ENCODE results near the gene KDM4C. TPM values are rescaled to one million over a fixed set of nuclear protein-coding genes. Genes with fewer than 3 reads are reported as not detected.

KDM4C gene
- total and polyA plus RNA-seq, 2 of the 13 experiments (the other 11 are each of a cell fraction or from before 2014, with no cell fraction given), result 19.4 to 23.6 TPM

- TF ChIP-seq TERF1 (CRISPR knock-in tag; IDR thresholded peaks at IDR 0.05) (no peak), SMARCE1 (IDR thresholded peaks at IDR 0.05; ENCODE audit: borderline replicate concordance) (no peak), ZFP36L1 (CRISPR knock-in tag; IDR thresholded peaks at IDR 0.05) (no peak), NR2F1 (CRISPR knock-in tag; IDR thresholded peaks at IDR 0.05) (no peak), KLF9 (CRISPR knock-in tag; IDR thresholded peaks at IDR 0.05; ENCODE audit: low read depth) (no peak)
- TF ChIP-seq, protein P1, sequence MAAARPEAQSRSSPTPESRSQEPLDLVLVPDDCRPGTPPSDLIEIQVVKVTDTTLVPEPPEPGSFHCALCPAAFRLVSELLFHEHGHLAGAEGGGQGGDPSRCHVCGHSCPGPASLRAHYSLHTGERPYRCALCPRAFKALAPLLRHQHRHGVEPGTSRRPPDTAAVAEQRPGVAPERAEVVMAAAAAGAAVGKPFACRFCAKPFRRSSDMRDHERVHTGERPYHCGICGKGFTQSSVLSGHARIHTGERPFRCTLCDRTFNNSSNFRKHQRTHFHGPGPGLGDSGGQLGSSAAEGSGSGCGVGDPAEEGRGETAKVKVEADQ (CRISPR knock-in tag; IDR thresholded peaks at IDR 0.05; ENCODE audit: borderline replicate concordance), result no peak
These were observed 151.4 kb downstream of the KDM4C start (continued) for GRCh38 chr9:6909181-6909580.

DNA sequence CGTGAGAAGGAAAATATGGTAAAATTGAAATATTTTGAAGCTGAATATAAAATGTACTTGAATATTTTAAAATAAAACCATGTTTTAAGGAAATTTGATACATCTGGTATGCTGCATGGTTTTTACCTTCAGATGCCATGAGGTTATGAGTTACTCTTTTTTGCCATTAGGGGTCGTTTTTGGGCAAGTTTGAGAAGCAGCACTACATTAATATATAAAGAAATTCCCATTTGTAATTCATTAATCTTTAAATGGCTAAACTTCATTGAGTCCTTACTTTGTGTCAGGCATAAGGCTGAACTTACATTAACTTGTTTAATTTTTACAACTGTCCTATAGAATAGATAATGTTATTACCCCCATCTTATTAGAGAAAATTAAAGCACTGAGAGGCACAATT lies 152.3 kb downstream of the KDM4C start:
- no peak for FAIRE-seq
- TF ChIP-seq GATAD1 (CRISPR knock-in tag; IDR thresholded peaks at IDR 0.05) (no peak), NFIB (CRISPR knock-in tag; IDR thresholded peaks at IDR 0.05; ENCODE audit: borderline replicate concordance) (no peak), U2AF2 (IDR thresholded peaks at IDR 0.05; ENCODE audit: low read depth, low read length) (no peak), HOXA7 (CRISPR knock-in tag; IDR thresholded peaks at IDR 0.05) (no peak), SIX1 (CRISPR knock-in tag; IDR thresholded peaks at IDR 0.05; ENCODE audit: borderline replicate concordance) (0 out of 2 replicates have a peak, but pooled peaks have one; percentile 42), AHDC1 (CRISPR knock-in tag; IDR thresholded peaks at IDR 0.05; ENCODE audit: borderline replicate concordance) (no peak), STAG1 (CRISPR knock-in tag; IDR thresholded peaks at IDR 0.05) (peak; percentile 54)
- TF ChIP-seq, protein P2, sequence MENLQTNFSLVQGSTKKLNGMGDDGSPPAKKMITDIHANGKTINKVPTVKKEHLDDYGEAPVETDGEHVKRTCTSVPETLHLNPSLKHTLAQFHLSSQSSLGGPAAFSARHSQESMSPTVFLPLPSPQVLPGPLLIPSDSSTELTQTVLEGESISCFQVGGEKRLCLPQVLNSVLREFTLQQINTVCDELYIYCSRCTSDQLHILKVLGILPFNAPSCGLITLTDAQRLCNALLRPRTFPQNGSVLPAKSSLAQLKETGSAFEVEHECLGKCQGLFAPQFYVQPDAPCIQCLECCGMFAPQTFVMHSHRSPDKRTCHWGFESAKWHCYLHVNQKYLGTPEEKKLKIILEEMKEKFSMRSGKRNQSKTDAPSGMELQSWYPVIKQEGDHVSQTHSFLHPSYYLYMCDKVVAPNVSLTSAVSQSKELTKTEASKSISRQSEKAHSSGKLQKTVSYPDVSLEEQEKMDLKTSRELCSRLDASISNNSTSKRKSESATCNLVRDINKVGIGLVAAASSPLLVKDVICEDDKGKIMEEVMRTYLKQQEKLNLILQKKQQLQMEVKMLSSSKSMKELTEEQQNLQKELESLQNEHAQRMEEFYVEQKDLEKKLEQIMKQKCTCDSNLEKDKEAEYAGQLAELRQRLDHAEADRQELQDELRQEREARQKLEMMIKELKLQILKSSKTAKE (CRISPR knock-in tag; IDR thresholded peaks at IDR 0.05; ENCODE audit: borderline replicate concordance), result no peak

More for the DNA sequence above, 152.3 kb downstream of the KDM4C start:
- intact Hi-C loops (cut with micrococcal nuclease; ENCODE audit: unreplicated experiment) (loop anchor here (5.0 to 10.0 kb wide), 3 partner anchors 65 to 627 kb away; no protein-coding TSS in a partner anchor), in situ Hi-C loops (cut with HindIII; ENCODE audit: extremely low pct_ligation_motif_present, low pct_unique_long_range_greater_than_20kb) (loop anchor here (25.0 kb wide), 2 partner anchors 277 to 627 kb away; no protein-coding TSS in a partner anchor)
- no peak overlapping the region for H3K27ac ChIP-seq (ENCODE audit: extremely low read length, insufficient read depth, low read length)
- no peaks in the 10 kb centered on the region for H3K9me3 ChIP-seq (ENCODE audit: low read length)
- peaks cover 10% of the 10 kb centered on the region for H3K79me2 ChIP-seq (ENCODE audit: insufficient read depth, low read length)
- no peaks in the 10 kb centered on the region; a peak in 1 of 5 replicates for H3K36me3 ChIP-seq (replicated peaks in 1 of 2; ENCODE audit: control insufficient read depth in 1 of 2, insufficient read depth in 2 of 2, low read length in 2 of 2)
- peaks cover 34% of the 10 kb centered on the region for H3K4me1 ChIP-seq (ENCODE audit: insufficient read depth, low read length)
- CTCF ChIA-PET (ENCODE audit: low intra/inter-chr PET ratio, low total read pairs), result no interaction called here
- POLR2A ChIA-PET, result no interaction called here
- DNase-seq (ENCODE audit: low spot score) (no peak), ATAC-seq (no peak)
- no peaks in the 10 kb centered on the region for H3K27me3 ChIP-seq (ENCODE audit: control insufficient read depth in 1 of 2, insufficient read depth in 2 of 2, low read length in 2 of 2)
- no peaks in the 10 kb centered on the region for H4K20me1 ChIP-seq (ENCODE audit: insufficient read depth, low read length)
- 27% methylated on average over 2 of the region's 2 CpGs for WGBS (ENCODE audit: low lambda C conversion rate)
- no peak overlapping the region for H2AFZ ChIP-seq (ENCODE audit: low read length)
- no peak overlapping the region for H3K4me2 ChIP-seq (ENCODE audit: low read depth, low read length)
- no peak overlapping the region for H3K4me3 ChIP-seq (replicated peaks in 1 of 3; ENCODE audit: insufficient read depth in 1 of 3, low read depth in 2 of 3, low read length in 3 of 3)
- H3K9ac ChIP-seq (ENCODE audit: insufficient read depth, low read depth, low read length), result no peak overlapping the region
- BruUV-seq (replicated peaks), result no TSS peak
